ENCODE measurements around the gene UPK3A. TPM values are rescaled to one million over a fixed set of nuclear protein-coding genes. Genes with fewer than 3 reads are reported as not detected.

The UPK3A gene
- total and polyA plus RNA-seq, 10 of the 15 experiments (the other 5 are each of a cell fraction or from before 2014, with no cell fraction given) = not detected

- no peak for TF ChIP-seq E2F8 (IDR thresholded peaks at IDR 0.05; ENCODE audit: low read depth, partially characterized antibody)
- TF ChIP-seq CEBPB (IDR thresholded peaks at IDR 0.05; ENCODE audit: borderline replicate concordance in 1 of 2, low read depth in 2 of 2, low read length in 2 of 2) = no peak
These were observed 6.5 kb downstream of the UPK3A start (continued) for GRCh38 chr22:45291061-45291930.

GRCh38 chr22:45291931-45292290 lies 7.2 kb downstream of the UPK3A start:
- FAIRE-seq (no peak), ATAC-seq (no peak), DNase-seq (ENCODE audit: low read depth, low spot score) (no peak)
- H3K36me3 ChIP-seq (ENCODE audit: control insufficient read depth in 2 of 2, insufficient read depth in 2 of 2, low read length in 1 of 2) = no peaks in the 10 kb centered on the region
- SMC1A ChIA-PET (ENCODE audit: uncharacterized antibody, unreplicated experiment) = no interaction called here
- in situ Hi-C loops (cut with MboI) = no loop called here
- POLR2A ChIA-PET = no interaction called here
- no peak overlapping the region for H3K9ac ChIP-seq (ENCODE audit: control insufficient read depth, insufficient read depth, low read length)
- no TSS peak for BruUV-seq (replicated peaks)
- no peaks in the 10 kb centered on the region for H3K9me3 ChIP-seq (replicated peaks; ENCODE audit: control insufficient read depth, insufficient read depth, low read length)
- intact Hi-C loops (cut with micrococcal nuclease; ENCODE audit: unreplicated experiment) = no loop called here
- H3K4me3 ChIP-seq = no peak overlapping the region
- RAD21 ChIA-PET (ENCODE audit: unreplicated experiment) = no interaction called here
- no peaks in the 10 kb centered on the region; the same call in 1 of the 2 replicates for H4K20me1 ChIP-seq (ENCODE audit: control insufficient read depth, insufficient read depth)
- 2% methylated on average over 9 of the region's 9 CpGs for WGBS (ENCODE audit: insufficient coverage, insufficient replicate concordance, low lambda C conversion rate, missing lambda C conversion rate)
- TF ChIP-seq CEBPB (IDR thresholded peaks at IDR 0.05; ENCODE audit: borderline replicate concordance in 1 of 2, low read depth in 2 of 2, low read length in 2 of 2) (no peak), MYB (IDR thresholded peaks at IDR 0.05; ENCODE audit: borderline replicate concordance, low read depth, low read length) (no peak), ZNF217 (IDR thresholded peaks at IDR 0.05) (no peak), SMAD1 (IDR thresholded peaks at IDR 0.05; ENCODE audit: low read depth, partially characterized antibody) (no peak), EGR1 (IDR thresholded peaks at IDR 0.05; ENCODE audit: borderline replicate concordance in 1 of 2, low read depth in 2 of 2, low read length in 2 of 2) (no peak), GATAD2B (conservative IDR thresholded peaks at IDR 0.05; ENCODE audit: low read depth) (no peak), ZNF687 (IDR thresholded peaks at IDR 0.05) (no peak), RELA (IDR thresholded peaks at IDR 0.05; ENCODE audit: borderline replicate concordance, partially characterized antibody) (no peak), BRCA1 (IDR thresholded peaks at IDR 0.05; ENCODE audit: low read depth, low read length) (no peak), ESRRA (IDR thresholded peaks at IDR 0.05; ENCODE audit: low read length) (no peak)
- no peak overlapping the region for H2AFZ ChIP-seq (ENCODE audit: control insufficient read depth, low read depth, low read length)
- peaks cover 33% of the 10 kb centered on the region for H3K4me1 ChIP-seq (ENCODE audit: control insufficient read depth, insufficient read depth, low read length)
- no peaks in the 10 kb centered on the region for H3K79me2 ChIP-seq (ENCODE audit: control insufficient read depth, insufficient read depth, low read length)
- no peaks in the 10 kb centered on the region for H3K27me3 ChIP-seq (replicated peaks in 1 of 2; ENCODE audit: control insufficient read depth in 2 of 2, insufficient read depth in 2 of 2, low read length in 1 of 2)
- no peak overlapping the region for H3K4me2 ChIP-seq (ENCODE audit: control insufficient read depth, insufficient read depth)
- CTCF ChIA-PET = no interaction called here
- no peak overlapping the region for H3K27ac ChIP-seq (ENCODE audit: control insufficient read depth, insufficient read depth)
